ENCODE measurements around the gene NCKAP5. TPM values are rescaled to one million over a fixed set of nuclear protein-coding genes. Genes with fewer than 3 reads are reported as not detected.

The NCKAP5 gene
- total RNA-seq, 1 donor from 2014 or later, result 0.46 TPM

- H3K9me3 Mint-ChIP-seq (ENCODE audit: unreplicated experiment), result peaks cover 5% of the 10 kb centered on the region
- no peak overlapping the region for H3K27ac Mint-ChIP-seq (ENCODE audit: unreplicated experiment)
- H3K36me3 Mint-ChIP-seq (ENCODE audit: unreplicated experiment), result no peaks in the 10 kb centered on the region
- H3K27me3 Mint-ChIP-seq (ENCODE audit: unreplicated experiment), result no peaks in the 10 kb centered on the region
- H3K4me3 Mint-ChIP-seq (ENCODE audit: unreplicated experiment), result no peak overlapping the region
- DNase-seq (ENCODE audit: extremely low spot score, unreplicated experiment), result no peak
- no peak for TF ChIP-seq CTCF (IDR thresholded peaks at IDR 0.05)
- H3K4me1 Mint-ChIP-seq (ENCODE audit: unreplicated experiment), result peaks cover 2% of the 10 kb centered on the region
Measured at GRCh38 chr2:133377599-133377998, 190.7 kb downstream of the NCKAP5 start.

- H3K4me1 Mint-ChIP-seq (ENCODE audit: unreplicated experiment), result peaks cover 2% of the 10 kb centered on the region
- no peak overlapping the region for H3K27ac Mint-ChIP-seq (ENCODE audit: unreplicated experiment)
- no peak for TF ChIP-seq CTCF (IDR thresholded peaks at IDR 0.05)
- peaks cover 1% of the 10 kb centered on the region for H3K27me3 Mint-ChIP-seq (ENCODE audit: unreplicated experiment)
- no peaks in the 10 kb centered on the region for H3K36me3 Mint-ChIP-seq (ENCODE audit: unreplicated experiment)
- no peak for DNase-seq (ENCODE audit: extremely low spot score, unreplicated experiment)
- no peak overlapping the region for H3K4me3 Mint-ChIP-seq (ENCODE audit: unreplicated experiment)
- H3K9me3 Mint-ChIP-seq (ENCODE audit: unreplicated experiment), result peaks cover 5% of the 10 kb centered on the region
Measured at GRCh38 chr2:133377021-133377481, 191.2 kb downstream of the NCKAP5 start.

GRCh38 chr2:133374781-133375180, 193.5 kb downstream of the NCKAP5 start:
- no peak for DNase-seq (ENCODE audit: extremely low spot score, unreplicated experiment)
- peaks cover 10% of the 10 kb centered on the region for H3K27me3 Mint-ChIP-seq (ENCODE audit: unreplicated experiment)
- peaks cover 5% of the 10 kb centered on the region for H3K9me3 Mint-ChIP-seq (ENCODE audit: unreplicated experiment)
- no peaks in the 10 kb centered on the region for H3K36me3 Mint-ChIP-seq (ENCODE audit: unreplicated experiment)
- peaks cover 2% of the 10 kb centered on the region for H3K4me1 Mint-ChIP-seq (ENCODE audit: unreplicated experiment)
- H3K4me3 Mint-ChIP-seq (ENCODE audit: unreplicated experiment), result no peak overlapping the region
- no peak overlapping the region for H3K27ac Mint-ChIP-seq (ENCODE audit: unreplicated experiment)
- no peak for TF ChIP-seq CTCF (IDR thresholded peaks at IDR 0.05)

GRCh38 chr2:133371286-133371685, 197.0 kb downstream of the NCKAP5 start:
- TF ChIP-seq CTCF (IDR thresholded peaks at IDR 0.05), result no peak
- Mint-ChIP-seq H3K27ac (ENCODE audit: unreplicated experiment) (no peak overlapping the region), H3K4me1 (ENCODE audit: unreplicated experiment) (no peaks in the 10 kb centered on the region), H3K4me3 (ENCODE audit: unreplicated experiment) (no peak overlapping the region), H3K27me3 (ENCODE audit: unreplicated experiment) (peaks cover 16% of the 10 kb centered on the region), H3K36me3 (ENCODE audit: unreplicated experiment) (no peaks in the 10 kb centered on the region), H3K9me3 (ENCODE audit: unreplicated experiment) (peaks cover 5% of the 10 kb centered on the region)
- no peak for DNase-seq (ENCODE audit: extremely low spot score, unreplicated experiment)

- H3K4me3 Mint-ChIP-seq (ENCODE audit: unreplicated experiment), result no peak overlapping the region
- no peak for DNase-seq (ENCODE audit: extremely low spot score, unreplicated experiment)
- H3K27me3 Mint-ChIP-seq (ENCODE audit: unreplicated experiment), result peaks cover 16% of the 10 kb centered on the region
- no peaks in the 10 kb centered on the region for H3K4me1 Mint-ChIP-seq (ENCODE audit: unreplicated experiment)
- no peak for TF ChIP-seq CTCF (IDR thresholded peaks at IDR 0.05)
- H3K9me3 Mint-ChIP-seq (ENCODE audit: unreplicated experiment), result peaks cover 5% of the 10 kb centered on the region
- H3K36me3 Mint-ChIP-seq (ENCODE audit: unreplicated experiment), result no peaks in the 10 kb centered on the region
- no peak overlapping the region for H3K27ac Mint-ChIP-seq (ENCODE audit: unreplicated experiment)
Measured at GRCh38 chr2:133369901-133370658, 198.2 kb downstream of the NCKAP5 start.

Measured in osteocyte (in vitro differentiated cells).